HG02610 (cell line): ENCODE measurements around the gene SLC16A1.
"Not testable (repeated sequence)": the region's sequence is repeated elsewhere in the genome, so short reads cannot be mapped to it uniquely, and the experiment has no call there.

Experiments
- ATAC-seq: cut with Tn5 transposase; IDR thresholded peaks from one replicate; pipeline ENCODE4 v1.9.1; 2021; ENCODE audit warnings: mild to moderate bottlenecking, moderate library complexity; ENCODE audit not compliant: unreplicated experiment

Gene SLC16A1

GRCh38 chr1:112887599-112888283, 68.3 kb downstream of the SLC16A1 start:
- ATAC-seq: no peak

- ATAC-seq: not testable (repeated sequence)
Measured at GRCh38 chr1:112884996-112885395, 71.0 kb downstream of the SLC16A1 start.

DNA sequence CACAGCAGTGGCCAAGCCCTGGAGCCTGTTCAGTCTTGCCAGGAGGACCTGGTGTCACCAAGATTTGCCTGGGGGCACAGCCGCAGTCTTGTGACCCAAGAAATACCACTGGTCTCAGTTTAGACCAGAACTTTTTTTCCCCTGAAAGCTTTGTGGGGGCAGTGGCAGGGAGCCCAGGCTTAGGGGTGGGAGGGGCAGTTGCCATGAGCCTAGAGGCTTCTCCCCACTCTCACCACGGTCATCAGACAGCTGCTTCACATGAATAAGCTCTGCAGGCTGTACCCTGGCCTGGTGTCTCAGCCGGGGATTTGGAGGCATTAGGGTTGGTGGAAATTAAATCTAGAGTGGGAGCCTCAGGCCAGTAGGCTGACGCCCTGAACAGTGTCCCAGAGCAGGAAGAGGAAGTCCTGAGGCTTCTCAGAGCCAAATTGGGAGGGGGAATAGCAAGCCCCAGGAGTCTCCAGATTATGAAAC, 73.7 kb downstream of the SLC16A1 start:
- no peak for ATAC-seq

DNA sequence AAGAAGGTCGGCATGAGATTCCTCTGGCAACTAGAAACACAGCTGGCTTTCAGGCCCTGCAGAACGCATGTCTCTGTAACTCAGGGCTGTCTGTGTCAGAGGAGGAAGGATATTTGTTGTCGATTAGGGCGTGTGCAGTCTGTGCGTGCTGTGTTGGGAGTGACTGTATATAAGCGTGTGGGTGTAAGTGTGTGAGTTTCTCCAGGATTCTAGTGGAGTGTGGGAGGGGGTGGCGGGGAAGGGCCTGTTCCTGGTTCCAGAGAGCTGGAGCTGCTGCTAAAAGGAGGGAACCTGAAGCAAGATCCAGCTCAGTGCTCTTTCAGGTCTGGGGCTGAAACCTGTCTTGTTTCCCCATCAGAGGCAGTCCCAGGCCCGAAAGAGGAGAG, 74.3 kb downstream of the SLC16A1 start:
- no peak for ATAC-seq

DNA sequence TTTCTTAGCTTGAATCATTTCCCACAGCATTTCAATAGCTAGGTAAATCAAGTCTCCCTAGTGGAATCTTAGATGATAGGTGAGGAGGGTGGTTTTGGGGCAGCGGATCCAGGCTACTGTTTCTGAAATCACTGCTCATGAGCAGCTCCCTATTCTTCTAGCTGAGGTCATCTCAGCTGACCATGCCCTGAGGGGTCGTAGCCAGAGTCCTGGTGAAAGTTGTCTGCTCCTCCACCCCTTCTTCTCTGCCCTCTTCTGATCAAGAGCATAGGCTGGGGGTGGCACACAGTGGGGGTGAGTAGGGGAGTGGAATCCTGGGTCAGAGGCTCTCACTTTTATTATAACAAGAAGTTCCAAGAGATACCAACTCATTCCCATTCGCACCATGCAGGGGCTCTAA, 76.2 kb downstream of the SLC16A1 start:
- ATAC-seq: no peak

- ATAC-seq: no peak
Measured at GRCh38 chr1:112878321-112878720, 77.7 kb downstream of the SLC16A1 start.

DNA sequence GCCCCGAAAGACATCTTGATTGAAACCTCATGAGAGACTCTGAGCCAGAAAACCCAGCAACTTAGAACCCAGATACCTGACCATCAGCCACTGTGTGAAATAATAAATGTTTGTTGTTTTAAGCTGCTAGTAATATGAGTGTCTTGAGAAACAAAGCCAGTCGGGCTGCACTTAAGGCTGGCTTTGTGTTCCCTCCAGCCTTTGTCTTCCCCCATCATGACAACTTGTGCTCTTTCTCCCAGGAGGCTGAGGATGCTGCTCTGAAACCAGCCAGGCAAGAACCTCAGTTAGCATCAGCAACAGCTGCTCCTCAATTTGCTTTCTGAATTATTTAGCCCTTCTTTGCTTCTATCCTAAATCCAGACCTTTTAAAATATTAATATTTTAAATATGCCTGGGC, 78.2 kb downstream of the SLC16A1 start:
- ATAC-seq: no peak

DNA sequence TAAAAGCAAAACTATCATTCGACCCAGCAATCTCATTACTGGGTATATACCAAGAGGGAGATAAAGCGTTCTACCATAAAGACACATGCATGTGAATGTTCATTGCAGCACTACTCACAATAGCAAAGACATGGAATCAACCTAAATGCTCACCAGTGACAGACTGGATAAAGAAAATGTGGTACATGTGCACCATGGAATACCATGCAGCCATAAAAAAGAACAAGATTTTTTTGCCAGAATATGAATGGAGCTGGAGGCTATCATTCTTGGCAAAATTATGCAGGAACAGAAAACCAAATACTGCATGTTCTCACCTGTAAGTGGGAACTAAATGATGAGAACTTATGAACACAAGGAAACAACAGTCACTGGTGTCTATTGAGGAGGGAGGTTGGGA, 79.7 kb downstream of the SLC16A1 start:
- ATAC-seq: no peak

DNA sequence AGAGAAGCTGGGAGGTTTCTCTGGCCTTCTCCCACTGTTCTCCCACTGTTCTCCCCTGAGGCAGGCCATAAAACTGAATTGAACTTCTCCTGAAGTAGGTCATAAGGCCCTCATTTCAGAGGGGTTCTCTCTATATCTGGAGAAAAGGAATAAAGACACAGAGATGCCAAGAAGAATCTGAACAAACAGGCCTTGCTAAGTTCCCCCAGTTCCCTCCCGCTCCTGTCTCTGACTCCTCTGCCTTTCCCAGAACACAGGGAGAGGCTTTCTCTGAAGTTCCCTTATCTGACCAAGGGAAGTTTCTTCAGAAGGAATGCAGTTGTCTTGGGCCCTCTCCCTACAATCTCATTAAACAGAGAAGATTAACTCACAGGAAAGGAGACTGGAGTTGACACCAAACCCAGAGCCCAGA, 83.4 kb downstream of the SLC16A1 start:
- no peak for ATAC-seq

GRCh38 chr1:112870887-112871646, 84.9 kb downstream of the SLC16A1 start:
- ATAC-seq: no peak

DNA sequence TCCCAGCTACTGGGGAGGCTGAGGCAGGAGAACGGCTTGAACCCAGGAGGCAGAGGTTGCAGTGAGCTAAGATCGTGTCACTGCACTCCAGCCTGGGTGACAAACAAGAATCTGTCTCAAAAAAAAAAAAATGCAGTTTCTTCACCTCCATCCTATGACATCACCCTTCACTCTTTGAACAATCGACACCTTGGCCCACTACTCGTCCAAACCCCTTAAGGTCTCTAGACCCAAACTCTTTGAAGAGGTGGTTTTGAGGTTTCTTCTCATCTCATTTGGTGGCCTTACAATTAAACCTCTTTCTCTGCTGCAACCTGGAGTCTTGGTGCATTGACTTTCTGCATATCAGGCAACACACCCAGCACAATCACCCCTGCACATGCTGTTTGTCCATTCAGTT, 86.1 kb downstream of the SLC16A1 start:
- ATAC-seq: no peak

DNA sequence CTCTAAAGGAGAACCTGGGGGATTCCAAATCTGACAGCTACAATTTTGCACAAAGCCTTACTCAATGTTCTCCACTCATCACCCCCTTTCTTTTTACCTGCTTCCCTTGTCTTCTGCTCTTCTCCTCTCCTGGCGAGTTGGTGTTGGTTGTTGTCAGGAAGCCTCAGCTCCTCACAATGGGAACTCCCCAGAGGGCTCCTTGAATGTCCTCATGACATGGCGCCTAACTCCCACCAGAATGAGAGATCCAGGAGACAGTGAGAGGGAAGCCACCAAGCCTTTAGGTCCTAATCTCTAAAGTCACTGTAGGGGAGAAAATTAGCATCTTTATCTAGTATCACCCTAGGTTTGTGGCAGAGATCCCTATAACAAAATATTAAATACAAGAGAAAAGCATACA, 87.8 kb downstream of the SLC16A1 start:
- ATAC-seq: no peak

DNA sequence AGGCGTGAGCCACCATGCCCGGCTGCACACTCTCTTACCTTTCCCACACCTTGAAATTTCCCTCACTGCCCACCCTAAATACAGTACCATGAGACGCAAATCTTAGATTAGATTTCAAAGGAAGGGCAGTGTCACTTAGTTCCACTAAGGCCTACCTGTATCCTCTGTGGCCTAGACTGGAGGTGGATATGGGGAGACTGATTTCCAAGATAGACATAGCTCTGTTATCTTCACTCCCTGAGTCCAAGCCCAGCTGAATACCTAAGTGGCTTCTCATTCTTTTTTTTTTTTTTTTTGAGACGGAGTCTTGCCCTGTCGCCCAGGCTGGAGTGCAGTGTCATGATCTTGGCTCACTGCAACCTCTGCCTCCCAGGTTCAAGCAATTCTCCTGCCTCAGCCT, 89.0 kb downstream of the SLC16A1 start:
- ATAC-seq: no peak

DNA sequence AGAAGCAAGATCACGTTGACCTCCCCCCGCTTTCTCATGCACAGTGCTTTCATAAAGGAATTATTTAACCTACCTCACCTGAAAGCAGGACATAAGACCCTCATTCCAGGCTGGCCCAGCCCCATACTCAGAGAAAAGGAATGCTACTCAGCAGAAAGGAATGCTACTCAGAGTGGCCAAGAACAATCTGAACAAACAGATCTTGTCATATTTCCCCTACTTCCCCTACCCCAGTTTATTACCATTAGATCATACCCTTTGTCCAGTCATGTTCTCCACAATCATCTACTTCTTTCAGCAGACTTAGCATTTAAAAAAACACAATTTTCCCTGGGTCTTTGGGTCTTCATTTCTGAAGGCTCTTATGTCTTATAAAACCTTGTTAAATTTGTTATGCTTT, 89.8 kb downstream of the SLC16A1 start:
- no peak for ATAC-seq

DNA sequence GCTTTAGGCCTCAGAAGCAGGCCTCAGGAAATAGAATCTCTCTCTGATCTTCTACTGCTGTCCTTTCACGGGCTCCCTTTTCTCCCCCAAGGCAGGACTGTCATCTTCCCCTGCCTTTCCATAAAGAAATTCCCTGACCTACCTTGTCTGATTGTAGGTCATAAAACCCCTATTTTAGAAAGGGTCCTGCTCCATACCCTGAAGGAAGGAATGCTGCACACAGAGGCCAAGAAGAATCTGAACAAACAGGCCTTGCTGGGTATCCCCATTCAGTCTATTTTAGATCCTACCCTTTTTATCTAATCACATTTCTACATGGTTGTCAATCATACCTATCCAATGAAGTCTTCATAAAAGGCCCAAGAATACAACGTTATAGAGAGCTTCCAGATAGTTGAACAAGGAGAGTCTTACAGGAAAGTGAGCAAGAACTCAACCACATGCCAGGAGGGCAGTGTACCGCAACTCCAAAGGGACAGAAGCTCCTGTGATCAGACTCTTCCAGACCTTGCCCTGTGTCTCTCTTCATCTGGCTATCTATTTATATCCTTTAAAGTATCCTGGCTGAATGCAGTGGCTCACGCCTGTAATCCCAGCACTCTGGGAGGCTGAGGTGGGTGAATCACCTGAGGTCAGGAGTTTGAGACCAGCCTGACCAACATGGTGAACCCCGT, 93.1 kb downstream of the SLC16A1 start:
- ATAC-seq: no peak
